SK-N-DZ (cell line): ENCODE measurements around the gene PGLYRP2.

Source experiments
- DNase-seq: peaks from one replicate; pipeline ENCODE4 v3.0.0-alpha.2; 2015; ENCODE audit warnings: low spot score

Gene PGLYRP2

DNA sequence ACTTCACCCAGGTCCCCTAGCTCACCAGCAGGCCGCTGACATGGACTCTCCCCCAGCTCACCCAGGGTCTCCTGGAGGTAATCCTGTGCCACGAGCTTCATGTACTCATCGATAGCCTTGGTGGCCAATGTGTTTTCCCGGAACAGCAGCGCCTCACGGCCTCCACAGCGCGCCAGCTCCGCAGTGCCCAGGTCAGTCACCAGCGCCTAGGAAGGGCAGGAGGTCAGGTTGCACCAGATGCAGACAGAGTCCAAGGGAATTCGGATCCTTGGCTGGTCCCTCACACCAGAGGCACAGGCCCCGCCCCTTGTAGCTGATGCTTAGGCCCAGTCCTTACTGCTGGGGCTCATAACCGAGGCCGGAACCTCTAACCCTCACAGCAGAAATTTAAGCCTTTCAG is 22.9 kb downstream of the PGLYRP2 start:
- DNase-seq: no peak

DNA sequence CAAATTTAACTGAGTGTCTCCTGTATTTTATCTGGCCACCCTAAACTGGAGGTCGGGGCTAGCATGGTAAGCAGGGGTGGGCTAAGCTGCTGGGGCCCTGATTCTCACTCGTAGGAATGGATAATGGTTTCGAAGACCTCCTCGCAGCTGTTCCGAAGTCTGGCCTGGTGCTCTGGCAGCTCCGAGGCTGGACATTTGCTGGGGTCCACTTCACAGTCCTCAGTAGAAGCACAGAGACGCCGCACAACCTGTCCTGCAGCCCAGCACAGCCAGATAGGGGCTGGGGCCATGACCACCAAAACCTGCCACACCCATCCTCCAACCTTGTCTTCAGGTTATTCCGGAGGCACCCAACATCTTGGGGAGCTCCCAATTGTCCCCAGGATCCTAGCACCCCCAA is 23.3 kb downstream of the PGLYRP2 start:
- no peak for DNase-seq

DNA sequence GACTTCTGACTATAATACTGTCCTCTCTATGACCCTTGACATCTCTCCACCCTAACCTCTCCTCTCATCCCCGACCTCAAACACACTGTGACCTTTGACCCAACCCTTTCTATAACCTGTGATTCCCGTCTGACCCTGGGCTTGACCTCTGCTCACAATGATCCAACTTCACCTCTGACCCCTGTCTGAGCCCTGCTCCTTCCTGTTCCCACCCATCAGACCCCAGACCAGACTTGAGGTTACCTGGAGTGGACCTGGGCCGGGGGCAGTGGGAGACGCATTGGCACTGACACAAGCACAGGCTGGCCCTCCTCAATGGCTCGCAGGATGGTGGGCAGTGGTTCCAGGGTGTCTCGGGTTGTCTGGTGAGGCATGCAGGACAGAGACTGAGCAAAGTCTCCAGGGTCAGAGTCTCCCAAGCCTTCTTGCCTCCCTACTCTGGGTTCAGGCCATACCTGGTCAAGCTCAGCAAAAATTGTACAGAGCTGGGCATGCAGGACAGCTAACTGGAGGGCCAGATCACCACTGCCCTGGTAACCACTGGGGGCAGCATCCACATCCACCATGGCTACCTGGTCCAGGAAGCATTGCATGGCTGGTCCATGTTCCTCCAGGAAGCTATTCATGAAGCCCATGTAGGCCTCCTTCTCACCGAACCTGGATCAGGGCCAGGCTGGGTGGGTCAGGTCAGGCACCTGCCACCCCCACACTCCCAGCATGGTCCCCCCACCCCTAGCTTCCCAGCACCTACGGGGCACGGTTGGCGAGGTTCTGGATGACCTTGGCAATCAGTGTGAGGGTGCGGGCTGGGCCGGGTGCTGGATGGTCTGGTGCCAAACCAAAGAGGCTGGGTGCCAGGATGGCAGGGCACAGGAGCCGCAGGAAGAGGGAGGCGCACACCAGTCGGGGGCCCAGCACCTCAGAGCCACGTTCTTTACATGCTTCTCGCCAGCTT is 25.1 kb downstream of the PGLYRP2 start:
- DNase-seq: no peak

DNA sequence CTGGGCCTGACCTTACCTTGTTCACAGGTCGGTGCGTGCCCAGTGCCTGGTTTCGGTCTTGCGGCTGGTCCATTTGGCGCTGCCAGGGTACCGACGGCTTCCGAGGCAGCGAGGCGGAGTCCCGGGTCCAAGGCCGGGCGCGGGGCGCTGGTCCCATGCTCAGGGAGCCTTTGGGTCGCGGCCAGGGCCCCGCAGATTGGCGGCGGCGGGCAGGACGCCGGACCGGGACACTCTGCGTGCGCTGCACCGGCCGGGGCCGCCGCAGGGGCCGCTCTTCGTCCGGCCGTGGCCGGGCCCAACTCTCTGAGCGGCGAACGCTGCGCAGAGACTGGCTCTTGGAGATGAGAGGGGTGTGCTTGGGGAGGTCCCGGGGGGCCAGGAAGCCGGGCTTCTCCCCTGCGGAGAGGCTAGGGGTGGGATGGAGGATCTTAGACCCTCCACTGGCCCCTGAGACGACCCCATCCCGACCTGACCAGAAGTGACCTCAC is 26.2 kb downstream of the PGLYRP2 start:
- DNase-seq: no peak

DNA sequence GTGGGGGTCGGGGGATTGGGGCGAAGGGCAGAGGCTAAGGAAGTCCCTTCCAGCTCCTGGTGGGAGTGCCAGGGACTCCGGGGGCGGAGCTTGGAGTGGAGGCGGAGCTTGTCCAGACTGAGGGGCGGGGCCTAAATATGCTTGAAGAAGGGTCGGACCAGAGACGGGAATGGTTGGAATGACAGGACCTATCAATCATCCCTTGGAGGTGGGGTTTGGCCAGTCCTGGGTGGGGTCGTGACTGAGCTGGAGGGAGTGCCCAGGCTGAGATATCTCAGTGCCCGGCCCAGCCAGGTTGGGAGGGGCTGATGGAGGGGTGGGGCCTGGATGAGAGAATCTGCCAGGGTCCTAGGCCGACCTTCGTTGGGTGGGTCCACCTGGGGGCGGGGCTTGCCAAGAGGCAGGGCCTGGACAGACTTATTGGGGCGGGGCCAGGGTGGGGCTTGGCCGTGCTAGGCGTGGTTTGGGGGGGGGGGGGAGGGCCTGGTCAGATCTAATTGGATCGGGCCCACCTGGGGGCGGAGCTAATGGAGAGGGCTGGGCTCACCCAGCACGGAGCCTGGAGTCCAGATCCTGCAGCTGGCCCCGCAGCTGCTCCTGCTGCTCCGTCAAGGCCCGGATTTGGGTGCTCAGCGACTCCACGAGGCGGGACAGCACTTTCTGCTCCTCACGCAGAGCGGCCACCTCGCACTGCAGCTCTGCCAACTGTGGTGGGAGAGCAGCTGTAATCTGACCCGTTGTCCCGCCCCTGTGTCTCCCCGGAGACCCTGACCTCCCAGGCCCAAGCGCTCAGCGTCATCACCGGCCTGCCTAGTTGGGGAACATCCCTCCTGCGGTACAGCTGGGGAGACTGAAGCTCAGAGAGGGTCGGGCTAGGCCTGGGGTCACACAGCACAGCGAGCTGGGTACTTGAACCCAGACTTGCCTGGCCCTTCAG is 26.9 kb downstream of the PGLYRP2 start:
- peak; percentile 81 for DNase-seq

DNA sequence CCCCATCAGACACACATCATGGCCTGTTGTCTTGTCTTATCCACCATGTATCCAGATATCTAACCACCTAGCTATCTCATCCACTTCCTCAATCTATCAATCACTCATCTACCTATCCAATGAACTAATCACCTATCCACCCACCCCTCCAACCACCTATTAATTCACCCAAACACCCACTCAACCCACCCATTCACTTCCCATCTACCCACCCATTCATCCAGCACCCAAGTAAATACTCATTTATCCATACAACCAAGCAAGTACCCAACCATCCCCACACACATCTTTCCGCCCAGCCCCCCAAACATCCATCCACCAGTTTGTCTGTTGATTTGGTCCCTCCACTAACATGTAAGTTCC is 28.8 kb downstream of the PGLYRP2 start:
- no peak for DNase-seq

DNA sequence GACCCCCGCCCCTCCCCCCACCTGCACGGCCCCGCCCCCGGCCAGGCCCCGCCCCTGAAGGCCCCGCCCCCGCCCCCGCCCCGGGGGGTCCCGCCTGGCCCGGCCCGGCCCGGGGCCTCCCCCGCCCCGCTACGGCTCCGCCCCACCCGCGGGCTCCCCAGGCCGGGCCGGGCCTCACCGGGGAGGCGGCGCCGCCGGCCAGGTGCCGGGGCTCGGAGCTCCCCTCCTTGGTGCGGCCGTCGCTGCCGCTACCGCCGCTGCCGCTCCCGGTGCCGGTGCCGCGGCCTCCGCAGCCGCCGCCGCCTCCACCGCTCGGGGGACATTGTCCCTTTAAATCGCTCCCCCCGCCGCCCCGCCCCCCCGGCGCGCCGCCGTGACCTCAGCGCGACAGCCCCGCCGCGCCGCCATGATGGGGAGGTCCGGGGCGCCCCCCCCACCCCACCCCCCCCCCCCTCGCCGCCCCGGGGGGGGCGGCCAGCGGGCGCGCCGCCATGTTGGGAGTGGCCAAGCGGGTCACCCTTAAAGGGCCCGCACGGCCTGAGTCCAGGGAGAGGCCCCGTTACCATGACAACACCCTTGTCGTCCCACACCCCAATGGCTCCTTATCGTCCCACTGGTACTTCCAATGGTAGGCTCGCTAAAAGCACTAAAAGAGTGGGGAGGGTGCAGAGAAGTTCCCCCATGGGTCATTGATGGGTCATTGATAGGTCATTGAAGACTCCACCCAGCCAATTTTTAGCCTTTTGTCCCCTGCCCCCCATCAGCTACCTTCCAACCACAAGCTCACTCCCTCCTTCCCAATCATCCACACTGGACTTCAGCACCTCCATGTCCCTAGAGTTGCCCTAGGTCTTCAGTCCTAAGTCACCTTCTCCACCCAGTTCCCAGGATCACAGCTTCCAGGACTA is 29.4 kb downstream of the PGLYRP2 start, which contains the start of gene WIZ:
WIZ (minus strand) TSS at position 337 of the 908 bp plus-strand sequence. CDS start 1,649 bp downstream, outside the sequence.
- peak; percentile 66 for DNase-seq

DNA sequence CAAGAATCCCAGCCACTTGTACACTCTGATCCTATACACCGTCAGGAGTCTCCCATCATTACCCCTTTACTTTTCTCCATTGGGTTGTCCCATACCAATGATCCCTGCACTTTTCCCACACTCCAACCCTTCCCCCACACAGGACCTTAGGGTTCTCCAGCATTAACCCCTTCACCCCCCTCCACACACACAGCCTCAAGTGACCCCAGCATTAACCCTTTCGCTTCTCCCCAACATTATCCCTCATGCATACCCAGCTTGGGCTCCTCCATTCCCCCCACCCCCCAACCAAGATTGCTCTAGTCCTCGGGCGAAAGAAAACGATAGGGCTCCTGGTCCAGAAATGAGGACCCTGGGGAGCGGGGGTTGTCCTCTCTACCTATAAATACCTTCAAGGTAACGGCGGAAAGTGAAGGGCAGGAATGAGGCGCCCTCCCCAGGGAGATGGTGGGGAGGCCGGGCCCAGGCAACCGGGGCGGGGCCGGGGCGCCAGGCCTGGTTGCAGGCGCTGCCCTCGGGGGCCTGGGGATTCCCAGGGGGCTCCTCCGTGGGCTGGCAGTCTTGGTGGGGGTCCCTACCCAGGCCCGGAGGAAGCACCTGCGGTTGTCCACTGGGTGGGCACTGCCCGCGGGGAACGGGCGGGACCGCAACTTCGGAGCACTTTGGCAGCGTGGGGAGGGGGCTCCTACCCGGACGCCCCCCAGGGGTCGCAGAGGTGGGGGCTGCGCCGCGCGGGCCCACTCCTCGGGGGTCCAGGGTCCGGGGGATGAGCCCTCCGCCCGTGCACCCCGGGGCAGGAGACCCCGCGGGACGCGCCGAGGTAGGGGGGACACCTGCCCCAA is 30.3 kb downstream of the PGLYRP2 start:
- DNase-seq: peak; percentile 19

DNA sequence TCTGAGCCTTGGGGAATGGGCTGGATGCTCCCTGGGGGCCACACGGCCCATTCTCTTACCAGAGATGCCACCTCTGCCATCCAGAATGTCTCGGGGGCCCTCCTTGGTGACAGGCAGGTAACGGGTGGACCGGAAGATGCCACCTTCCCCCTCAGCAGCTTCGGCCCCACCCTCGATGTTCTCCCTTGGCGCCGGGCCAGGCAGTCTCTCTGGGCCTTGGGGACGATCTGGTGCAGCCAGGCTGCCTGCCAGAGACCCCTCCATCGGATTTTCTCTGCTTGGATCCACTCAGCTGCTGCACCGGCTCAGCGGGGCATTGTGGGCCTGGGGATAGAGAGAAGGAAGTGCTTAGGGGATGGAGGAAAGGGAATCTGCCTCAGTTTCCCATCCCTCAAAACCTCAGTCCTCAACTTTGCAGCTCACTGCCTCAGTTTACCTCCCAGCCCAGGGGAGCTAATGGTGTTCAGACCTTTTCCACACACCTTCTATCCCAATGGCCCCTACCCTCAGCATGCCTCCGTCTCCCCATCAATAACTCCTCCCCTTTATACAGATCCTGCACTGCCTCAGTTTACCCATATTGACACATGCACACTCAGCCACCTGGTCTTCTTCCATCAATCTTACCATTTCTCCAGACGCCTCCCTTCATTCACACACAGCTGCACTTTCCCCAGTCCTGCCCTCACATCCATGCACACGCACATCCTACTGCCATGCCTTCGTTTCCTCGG is 31.1 kb downstream of the PGLYRP2 start:
- no peak for DNase-seq

DNA sequence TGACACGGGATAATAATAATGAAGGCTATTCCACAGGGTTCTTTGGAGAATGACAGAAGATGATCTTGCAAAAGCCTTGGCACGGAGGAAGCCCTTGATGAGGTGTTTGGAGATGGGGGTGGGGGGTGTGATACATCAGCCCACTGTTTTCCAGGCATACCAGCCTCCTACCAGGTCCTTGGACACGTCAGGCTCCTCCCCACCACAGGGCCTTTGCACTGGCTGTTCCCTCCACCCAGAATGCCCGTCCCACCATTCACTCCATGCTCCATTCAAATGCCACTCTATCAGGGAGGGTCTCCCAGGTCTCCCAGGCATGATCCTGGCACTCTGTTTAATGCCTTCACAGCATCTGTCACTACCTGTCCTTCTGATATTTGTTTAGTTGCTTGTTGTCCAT is 32.2 kb downstream of the PGLYRP2 start:
- DNase-seq: no peak

DNA sequence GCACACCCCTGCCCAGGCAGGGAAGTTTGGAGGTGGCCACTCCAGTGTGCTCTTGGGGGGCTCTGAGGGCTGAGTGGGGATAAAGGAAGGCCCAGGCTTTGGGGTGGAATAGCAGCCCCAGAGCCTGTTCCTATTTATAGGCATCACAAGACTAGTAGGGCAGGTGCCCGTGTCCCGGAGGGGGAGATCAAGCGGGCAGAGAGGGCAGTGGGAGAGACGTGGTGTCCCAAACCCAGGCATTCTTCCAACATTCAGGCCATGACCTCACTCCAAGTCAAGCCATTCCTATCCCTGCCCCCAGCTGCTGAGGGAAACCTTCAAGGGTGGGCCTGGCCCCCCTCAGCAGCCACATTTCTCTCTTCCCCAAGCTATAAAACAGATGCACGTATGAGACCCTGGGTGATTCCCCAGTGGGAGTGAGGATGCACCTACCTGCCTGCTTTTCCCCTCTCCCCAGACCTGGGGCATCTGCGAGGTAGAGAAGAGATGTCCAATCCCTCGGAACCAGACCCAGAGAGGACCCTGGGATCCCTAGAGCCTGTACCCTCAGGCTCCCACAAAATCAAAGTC is 33.4 kb downstream of the PGLYRP2 start:
- DNase-seq: no peak

DNA sequence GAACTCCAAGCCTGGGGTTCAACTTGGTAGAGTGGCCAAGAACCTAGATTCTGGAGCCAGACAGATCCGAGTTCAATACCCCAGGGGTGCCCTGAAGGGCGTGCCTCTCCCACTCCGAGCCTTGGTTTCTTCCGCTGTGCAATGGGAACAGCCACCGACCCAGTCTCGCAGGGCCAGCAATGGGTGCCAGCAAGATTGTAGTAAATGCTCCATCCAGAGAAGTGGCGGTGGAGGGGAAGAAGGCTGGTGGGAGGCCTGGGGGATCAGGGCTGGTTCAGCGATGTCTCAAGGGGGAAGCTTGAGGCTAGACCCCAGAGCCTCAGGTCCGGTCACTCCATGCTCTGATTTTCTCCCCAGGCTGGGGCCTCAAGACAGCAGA is 34.1 kb downstream of the PGLYRP2 start:
- DNase-seq: no peak

DNA sequence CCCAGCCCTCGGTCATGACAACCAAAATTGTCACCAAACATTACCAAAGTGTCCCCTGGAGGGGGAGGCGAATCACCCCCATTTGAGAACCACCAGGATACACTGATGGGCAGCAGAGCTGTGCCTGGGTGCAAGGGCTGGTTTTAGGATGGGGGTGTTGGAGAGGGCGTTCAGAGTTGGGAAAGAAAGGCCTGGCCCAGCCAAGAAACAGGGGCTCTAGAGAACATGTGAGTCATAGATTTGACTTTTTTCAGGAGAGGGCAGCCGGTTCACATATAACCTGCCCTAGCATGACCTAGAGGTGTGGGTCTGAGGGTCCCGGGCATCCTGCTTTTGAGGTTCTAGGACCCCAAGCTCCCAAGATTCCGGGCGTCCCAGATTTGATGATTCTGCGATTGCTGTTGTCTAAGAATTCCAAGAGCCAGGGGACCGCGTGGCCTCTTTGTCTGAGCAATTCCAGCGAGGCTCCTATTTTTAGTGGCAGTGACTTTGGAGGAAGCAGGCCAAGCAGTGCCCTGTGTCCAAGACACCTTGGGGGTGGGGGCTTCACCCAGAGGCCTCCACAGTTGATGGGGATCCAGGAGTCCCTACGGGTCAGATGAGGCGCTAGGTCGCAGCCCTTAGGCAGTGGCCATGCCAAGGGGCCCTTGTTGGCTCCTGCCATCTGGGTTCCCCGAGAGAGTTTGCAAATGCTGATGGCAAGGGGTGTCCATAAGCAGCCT is 34.6 kb downstream of the PGLYRP2 start:
- no peak for DNase-seq

DNA sequence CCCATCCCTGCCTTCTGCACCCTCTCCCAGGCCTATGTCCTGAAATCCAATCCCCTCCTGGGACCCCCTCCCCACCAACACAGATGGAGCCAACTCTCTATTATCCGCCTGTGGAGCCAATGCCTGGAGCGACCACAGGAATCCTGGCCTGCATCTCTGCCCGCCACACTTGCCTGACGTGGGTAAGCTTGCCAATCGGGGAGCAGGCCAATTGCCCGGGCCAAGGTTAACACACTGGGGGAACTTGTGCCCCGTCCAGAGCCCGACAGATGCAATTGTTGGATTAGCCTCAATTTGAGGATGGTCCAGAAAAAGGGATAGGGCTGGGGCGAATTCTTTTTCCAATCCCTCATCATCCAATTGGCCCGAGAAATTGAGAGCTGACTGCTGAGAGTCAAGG is 35.5 kb downstream of the PGLYRP2 start:
- DNase-seq: no peak

DNA sequence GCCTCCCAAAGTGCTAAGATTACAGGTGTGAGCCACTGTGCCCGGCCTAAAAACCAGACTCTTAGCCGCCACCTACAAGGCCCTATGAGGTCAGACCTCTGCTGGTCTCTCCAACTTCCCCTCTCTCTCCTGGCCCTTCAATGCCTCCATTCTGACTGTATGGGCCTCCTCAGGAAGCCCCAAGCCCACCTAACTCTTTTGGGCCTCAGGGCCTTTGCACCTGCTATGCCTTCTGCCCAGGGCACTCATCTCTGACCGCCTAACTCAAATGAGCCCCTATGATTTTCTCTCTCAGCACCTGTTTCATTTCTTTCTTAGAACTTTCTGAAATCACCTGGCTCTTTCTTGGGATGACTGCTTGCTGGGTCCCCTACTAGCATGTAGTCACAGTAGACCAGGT is 36.0 kb downstream of the PGLYRP2 start:
- DNase-seq: no peak

DNA sequence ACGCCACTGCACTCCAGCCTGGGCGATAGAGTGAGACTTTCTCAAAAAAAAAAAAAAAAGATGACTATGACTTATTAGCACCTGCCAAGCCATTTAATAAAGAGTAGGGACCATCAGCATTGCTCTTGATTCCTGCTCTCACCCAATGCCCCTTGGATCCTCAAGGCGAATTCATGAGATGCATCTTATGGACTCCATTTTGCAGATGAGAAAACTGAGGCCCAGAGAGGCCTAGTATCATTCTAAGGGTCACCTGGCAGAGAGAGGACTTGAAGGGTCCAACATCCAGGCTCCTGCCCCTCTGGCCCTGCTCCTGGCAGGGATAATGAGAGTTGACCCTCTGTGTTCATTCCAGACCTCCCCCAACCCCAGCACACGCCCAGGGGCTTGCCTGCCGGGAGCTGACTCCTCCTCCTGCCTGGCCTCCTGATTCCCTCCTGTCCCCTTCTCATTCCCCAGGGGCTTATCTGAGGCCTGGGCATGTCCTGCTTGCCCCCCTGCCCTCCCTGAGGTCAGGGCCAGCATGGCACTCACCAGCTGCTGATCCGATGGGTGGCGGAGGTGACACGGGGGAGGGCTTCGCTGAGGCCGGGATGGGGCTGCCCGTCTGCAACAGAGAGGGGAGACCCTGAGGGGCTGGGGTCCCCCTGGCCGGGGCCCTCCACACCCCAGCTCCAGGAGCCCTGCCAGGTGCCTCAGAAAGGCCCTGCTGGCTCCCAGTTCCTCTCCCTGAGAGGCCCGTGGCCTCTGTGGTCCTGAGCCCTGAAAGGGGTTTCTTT is 37.0 kb downstream of the PGLYRP2 start:
- no peak for DNase-seq

DNA sequence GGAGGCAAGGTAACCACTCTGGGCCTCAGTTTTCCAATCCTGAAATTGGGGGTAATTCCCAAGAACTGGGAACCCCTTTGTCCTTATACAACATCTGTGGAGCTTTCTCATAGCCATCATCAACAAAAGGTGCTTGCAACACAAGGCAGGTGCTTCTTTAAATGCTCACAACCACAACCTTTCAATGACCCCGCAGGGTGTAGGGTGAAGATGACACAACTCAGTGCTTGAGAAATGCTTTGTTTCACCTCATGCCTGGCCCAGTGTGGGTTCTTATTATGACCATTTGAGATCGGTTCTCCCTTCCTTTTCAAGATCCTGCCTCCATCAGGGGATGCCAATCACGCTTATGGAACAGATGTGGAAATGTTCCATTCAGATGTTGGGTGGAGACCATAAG is 38.0 kb downstream of the PGLYRP2 start:
- no peak for DNase-seq
